Naive B cell (primary cell): ENCODE measurements around the gene CBX6. TPM values are rescaled to one million over a fixed set of nuclear protein-coding genes. Genes with fewer than 3 reads are reported as not detected.

Experiments used
- ATAC-seq, 2 donors: fragments of 150-1000 bp; cut with Tn5 transposase; 2 replicates each; pipeline ENCODE4 v1.10.0; 2021; ENCODE audit warnings: low read depth in 2 of 2, mild to moderate bottlenecking in 2 of 2, moderate library complexity in 2 of 2
- DNase-seq: peaks from one replicate; pipeline ENCODE4 v3.0.0; 2022
- H3K27ac Mint-ChIP-seq, 6 donors: one replicate each; pipeline ENCODE4 v1.8.0; 2020 to 2022; ENCODE audit warnings: mild to moderate bottlenecking in 6 of 6, mixed read lengths in 6 of 6, moderate library complexity in 5 of 6, inconsistent platforms in 2 of 6
- H3K27me3 Mint-ChIP-seq, 3 donors: one replicate each; pipeline ENCODE4 v1.8.0; 2021 to 2022; ENCODE audit warnings: mixed read lengths in 3 of 3, mild to moderate bottlenecking in 1 of 3
- H3K36me3 Mint-ChIP-seq, 2 donors: one replicate each; pipeline ENCODE4 v1.8.0; 2020 to 2022; ENCODE audit warnings: mixed read lengths in 2 of 2, inconsistent platforms in 1 of 2, mild to moderate bottlenecking in 1 of 2
- H3K4me1 Mint-ChIP-seq, 3 donors: one replicate each; pipeline ENCODE4 v1.8.0; 2020 to 2022; ENCODE audit warnings: mixed read lengths in 3 of 3, inconsistent platforms in 1 of 3, mild to moderate bottlenecking in 1 of 3, moderate library complexity in 1 of 3
- H3K4me3 Mint-ChIP-seq, 8 donors: one replicate each; pipeline ENCODE4 v1.8.0; 2020 to 2022; ENCODE audit warnings: mild to moderate bottlenecking in 8 of 8, mixed read lengths in 8 of 8, moderate library complexity in 8 of 8, inconsistent platforms in 2 of 8
- H3K9me3 Mint-ChIP-seq, 7 donors: one replicate each; pipeline ENCODE4 v1.8.0; 2020 to 2022; ENCODE audit warnings: mixed read lengths in 7 of 7, mild to moderate bottlenecking in 5 of 7, inconsistent platforms in 2 of 7, moderate library complexity in 1 of 7
- polyA plus RNA-seq, 6 donors: library from polyadenylated mRNA; unstranded; fragments of 300-500 nt; fragmentation: Illumina TruSeq; gene quantifications; one replicate each; pipeline ENCODE4 v1.2.3, GENCODE V29; 2021; ENCODE audit warnings: low read depth in 6 of 6

Gene CBX6
- polyA plus RNA-seq, 6 donors from 2014 or later: 1.1 to 5.0 (median 3.7) TPM

DNA sequence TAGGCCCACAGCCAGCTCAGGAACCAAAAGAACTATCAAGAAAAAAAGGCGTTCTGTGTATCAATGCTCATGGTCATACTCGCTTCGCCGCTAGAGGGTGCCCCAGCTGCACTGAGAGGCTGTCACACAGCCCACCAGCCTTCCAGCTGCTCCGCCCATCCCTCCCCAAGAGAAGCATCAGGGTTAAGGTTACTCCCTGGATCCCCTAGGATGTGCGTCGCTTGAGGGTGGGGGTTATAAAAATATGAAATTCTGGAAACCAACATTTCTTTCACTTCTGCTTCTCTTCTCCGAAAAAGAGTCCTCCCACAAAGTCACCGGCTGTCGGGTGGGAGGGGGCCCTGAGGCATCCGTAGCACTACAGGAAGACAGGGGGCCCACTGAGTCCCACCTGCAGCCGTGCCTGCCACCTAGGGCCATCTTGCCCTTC, 1.7 kb downstream of the CBX6 start:
- H3K9me3 Mint-ChIP-seq: no peaks in the 10 kb centered on the region
- no peaks in the 10 kb centered on the region for H3K36me3 Mint-ChIP-seq
- peak overlapping the region; percentile 79 to 95 (median 91) for H3K4me3 Mint-ChIP-seq
- DNase-seq (peak; percentile 80), ATAC-seq (peak; percentile 57 to 60)
- H3K4me1 Mint-ChIP-seq: peaks cover 28 to 44% (median 41%) of the 10 kb centered on the region in 3 donors
- peak overlapping the region in 5 of 6 donors; percentile 58 to 95 (median 72) for H3K27ac Mint-ChIP-seq
- H3K27me3 Mint-ChIP-seq: peaks cover 6 to 17% (median 16%) of the 10 kb centered on the region in 3 donors

DNA sequence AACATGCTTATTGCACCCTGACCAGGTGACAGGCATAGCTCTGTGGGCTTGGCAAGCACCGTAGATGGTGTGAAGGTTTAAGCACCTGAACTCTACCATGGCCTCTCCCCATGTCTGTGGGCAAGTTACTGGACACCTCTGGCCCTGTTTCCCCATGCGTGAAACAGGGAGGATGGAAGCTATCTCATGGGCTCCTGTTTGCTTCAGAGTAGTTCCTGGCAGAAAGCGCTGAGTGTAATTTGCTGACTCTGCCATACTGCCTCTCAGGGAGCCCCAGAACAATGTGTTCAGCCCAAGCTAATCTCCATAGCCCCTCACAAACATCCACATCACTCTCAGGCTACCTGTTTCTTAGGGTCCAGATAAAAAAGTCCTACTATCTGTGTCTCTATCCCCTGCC, 2.4 kb downstream of the CBX6 start:
- Mint-ChIP-seq H3K4me3 (peak overlapping the region in 2 of 8 donors; percentile 61 to 89), H3K4me1 (peaks cover 28 to 44% (median 41%) of the 10 kb centered on the region in 3 donors), H3K27ac (peak overlapping the region in 4 of 6 donors; percentile 60 to 95 (median 82)), H3K9me3 (no peaks in the 10 kb centered on the region), H3K36me3 (no peaks in the 10 kb centered on the region), H3K27me3 (peaks cover 0 to 10% (median 10%) of the 10 kb centered on the region in 3 donors)
- no peak for DNase-seq
- no peak for ATAC-seq

DNA sequence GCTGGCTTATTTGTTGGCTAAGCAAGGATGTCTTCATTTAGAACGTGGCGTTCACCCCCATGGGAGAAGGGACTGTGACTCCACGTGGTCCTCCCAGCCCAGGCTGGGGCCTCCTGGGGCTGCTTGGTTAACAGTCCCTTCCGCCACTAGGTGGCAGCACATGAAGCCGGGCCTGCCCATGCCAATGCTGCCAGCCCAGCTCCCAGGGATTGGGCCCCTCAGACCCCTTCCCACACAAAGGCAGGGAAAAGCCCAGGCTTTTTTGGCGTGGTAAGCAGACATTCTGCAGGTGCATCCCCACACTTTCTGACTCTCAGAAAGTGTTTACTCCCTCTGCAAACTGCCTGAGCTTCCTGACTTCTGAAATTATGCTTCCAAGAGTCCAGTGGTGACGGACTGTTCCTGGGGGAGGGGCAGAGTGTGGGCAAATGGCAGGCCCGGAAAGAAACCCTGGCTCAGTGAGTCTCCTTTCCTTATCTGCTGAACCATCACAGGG, 3.1 kb downstream of the CBX6 start:
- H3K27me3 Mint-ChIP-seq: peaks cover 0 to 5% (median 3%) of the 10 kb centered on the region in 3 donors
- peak overlapping the region in 1 of 6 donors; percentile 29 for H3K27ac Mint-ChIP-seq
- H3K4me1 Mint-ChIP-seq: peaks cover 31 to 44% (median 44%) of the 10 kb centered on the region in 3 donors
- peak overlapping the region in 2 of 8 donors; percentile 29 to 89 for H3K4me3 Mint-ChIP-seq
- no peaks in the 10 kb centered on the region for H3K36me3 Mint-ChIP-seq
- peak; percentile 35 for ATAC-seq
- no peaks in the 10 kb centered on the region for H3K9me3 Mint-ChIP-seq
- DNase-seq: peak; percentile 71

DNA sequence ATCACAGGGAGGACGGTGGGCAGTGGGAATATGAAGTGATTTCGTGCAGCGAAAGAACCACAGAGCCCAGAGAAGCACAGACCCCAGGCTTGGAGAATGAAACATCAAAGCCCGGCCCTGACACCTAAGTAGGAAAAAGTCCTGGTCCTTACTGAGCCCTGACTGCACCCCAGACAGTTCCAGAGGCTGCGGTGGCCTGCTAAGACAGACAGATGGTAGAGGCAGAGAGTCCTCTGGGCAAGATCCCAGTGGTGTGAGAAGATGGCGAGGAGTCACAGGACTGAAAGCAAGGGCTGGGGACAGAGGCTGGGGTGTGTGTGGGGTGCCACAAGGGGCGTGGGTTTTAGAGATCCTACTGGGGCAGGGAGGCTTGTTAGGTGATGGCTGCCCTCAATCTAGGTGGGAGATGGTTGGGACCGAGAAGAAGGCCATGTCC, 3.7 kb downstream of the CBX6 start:
- H3K4me1 Mint-ChIP-seq: peaks cover 30 to 44% (median 39%) of the 10 kb centered on the region in 3 donors
- H3K27ac Mint-ChIP-seq: peak overlapping the region in 2 of 6 donors; percentile 26 to 33
- H3K27me3 Mint-ChIP-seq: no peaks in the 10 kb centered on the region
- no peaks in the 10 kb centered on the region for H3K9me3 Mint-ChIP-seq
- peak overlapping the region in 4 of 8 donors; percentile 1 to 59 (median 57) for H3K4me3 Mint-ChIP-seq
- DNase-seq: no peak
- H3K36me3 Mint-ChIP-seq: no peaks in the 10 kb centered on the region
- ATAC-seq: no peak

DNA sequence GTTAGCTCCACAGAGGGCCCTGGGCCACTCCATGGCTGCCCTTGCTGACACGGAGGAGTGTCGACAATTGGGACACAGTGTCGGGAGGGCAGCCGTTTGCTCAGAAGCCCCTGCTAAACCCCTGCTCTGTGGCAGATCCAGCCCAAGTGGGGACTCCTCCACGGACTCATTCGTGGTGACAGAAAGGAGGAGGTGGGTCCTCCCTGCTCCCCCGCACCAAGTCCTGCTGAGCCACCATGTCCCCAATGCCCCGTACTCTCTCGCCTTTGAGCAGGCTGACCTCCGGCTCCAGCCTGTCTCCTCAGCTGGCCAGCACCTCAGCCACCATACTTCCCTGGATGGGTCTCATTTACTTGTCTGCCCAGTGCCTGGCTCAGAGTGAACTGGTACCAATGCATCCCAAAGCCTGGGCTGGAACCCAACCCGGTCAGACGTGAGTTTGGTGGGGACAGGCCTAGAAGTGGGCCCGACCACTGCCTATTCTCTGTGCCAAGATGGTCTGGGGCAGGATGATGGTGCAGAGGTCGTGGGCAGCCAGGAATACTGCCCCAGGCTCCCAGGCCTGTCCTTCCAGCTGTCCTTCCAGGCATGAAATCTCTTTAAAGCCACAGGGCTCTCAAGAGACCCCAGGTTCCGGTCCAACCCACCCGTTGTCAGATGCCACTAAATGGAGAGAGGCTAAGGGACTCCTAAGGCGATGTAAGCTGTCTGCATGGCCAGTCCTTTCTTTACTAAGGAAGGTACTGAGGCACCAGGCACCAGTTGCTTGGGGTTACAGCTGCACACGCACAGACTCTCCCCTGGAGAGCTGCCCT, 4.3 kb downstream of the CBX6 start:
- Mint-ChIP-seq H3K4me3 (peak overlapping the region in 1 of 8 donors; percentile 1), H3K27ac (peak overlapping the region in 3 of 6 donors; percentile 26 to 44 (median 41)), H3K9me3 (no peaks in the 10 kb centered on the region), H3K4me1 (peaks cover 33 to 40% (median 36%) of the 10 kb centered on the region in 3 donors), H3K36me3 (no peaks in the 10 kb centered on the region), H3K27me3 (no peaks in the 10 kb centered on the region)
- ATAC-seq (no peak), DNase-seq (no peak)

DNA sequence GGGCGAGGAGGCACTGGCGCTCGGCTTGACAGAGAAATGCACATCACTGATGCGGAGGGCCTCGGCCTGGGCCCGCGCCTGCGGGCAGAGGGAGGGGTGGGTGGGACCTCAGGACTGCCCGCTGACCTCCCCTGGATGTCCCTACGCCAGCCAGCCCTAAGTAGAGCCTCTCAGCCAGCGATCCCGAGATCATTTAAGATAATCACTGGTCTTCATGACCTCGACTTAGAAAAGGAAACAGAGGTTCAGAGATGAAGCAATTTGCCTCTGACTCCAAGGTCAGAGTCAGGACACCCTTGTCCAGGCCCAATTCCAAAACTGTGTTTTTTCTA, 4.9 kb downstream of the CBX6 start:
- DNase-seq (no peak), ATAC-seq (no peak)
- Mint-ChIP-seq H3K9me3 (no peaks in the 10 kb centered on the region), H3K27ac (no peak overlapping the region), H3K4me1 (peaks cover 34 to 36% (median 36%) of the 10 kb centered on the region in 3 donors), H3K36me3 (no peaks in the 10 kb centered on the region), H3K4me3 (no peak overlapping the region), H3K27me3 (no peaks in the 10 kb centered on the region)

DNA sequence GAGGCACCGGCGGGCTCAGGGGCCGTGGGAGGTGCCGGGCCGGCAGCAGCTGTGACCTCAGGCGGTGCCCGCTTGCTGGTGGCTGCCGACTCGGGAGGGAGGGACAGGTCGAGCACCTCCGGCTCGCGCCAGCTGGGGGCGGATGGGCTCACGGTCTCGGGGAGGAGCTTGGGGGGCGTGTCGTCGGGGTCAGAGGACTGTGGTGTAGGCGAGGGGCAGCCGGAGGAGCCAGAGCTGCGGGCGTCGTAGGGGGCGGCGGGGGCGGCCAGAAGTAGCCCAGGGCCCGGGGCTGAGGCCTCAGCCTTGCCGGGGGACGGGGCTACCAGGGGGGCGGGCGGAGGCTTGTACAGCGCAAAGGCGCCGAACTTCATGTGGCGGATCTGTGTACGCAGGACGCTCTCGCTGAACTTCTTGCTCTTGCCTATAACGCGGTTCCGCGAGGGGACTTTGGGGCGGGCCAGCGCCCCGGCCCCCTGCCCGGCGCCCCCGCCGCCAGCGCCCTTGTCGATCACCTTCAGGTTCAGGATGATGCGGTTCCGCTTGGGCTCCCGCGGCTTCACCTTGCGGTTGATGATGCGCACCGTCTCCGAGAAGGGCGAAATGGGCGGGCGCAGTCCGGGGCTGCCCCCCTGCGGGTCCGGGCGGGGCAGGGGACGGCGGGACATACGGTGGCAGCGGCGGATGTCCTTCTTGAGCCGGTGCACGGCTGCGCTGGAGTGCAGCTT, 5.5 kb downstream of the CBX6 start:
- no peaks in the 10 kb centered on the region for H3K9me3 Mint-ChIP-seq
- ATAC-seq (no peak), DNase-seq (no peak)
- H3K27me3 Mint-ChIP-seq: no peaks in the 10 kb centered on the region
- peaks cover 33 to 39% (median 36%) of the 10 kb centered on the region in 3 donors for H3K4me1 Mint-ChIP-seq
- no peak overlapping the region for H3K27ac Mint-ChIP-seq
- no peaks in the 10 kb centered on the region for H3K36me3 Mint-ChIP-seq
- no peak overlapping the region for H3K4me3 Mint-ChIP-seq

DNA sequence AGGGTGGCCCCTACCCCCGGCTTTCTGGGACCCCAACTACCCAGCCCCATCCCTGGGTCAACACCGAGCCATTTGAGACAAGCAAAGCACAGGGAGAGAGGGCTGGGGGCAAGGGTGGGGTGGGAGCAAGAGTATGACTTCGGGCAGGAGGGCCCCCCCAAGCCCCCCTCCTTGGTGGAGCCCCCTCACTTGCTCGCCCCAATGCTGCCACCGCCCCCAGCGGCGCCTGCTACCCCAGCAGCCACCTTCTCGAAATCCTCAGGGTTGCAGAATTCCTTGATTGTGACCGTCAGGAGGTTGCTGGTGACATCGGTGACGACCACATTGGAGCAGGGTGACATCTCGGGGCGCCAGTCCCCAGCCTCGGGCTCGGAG, 6.0 kb downstream of the CBX6 start:
- ATAC-seq (no peak), DNase-seq (no peak)
- Mint-ChIP-seq H3K27ac (no peak overlapping the region), H3K4me3 (no peak overlapping the region), H3K27me3 (no peaks in the 10 kb centered on the region), H3K36me3 (no peaks in the 10 kb centered on the region), H3K9me3 (no peaks in the 10 kb centered on the region), H3K4me1 (peaks cover 30 to 34% (median 34%) of the 10 kb centered on the region in 3 donors)

DNA sequence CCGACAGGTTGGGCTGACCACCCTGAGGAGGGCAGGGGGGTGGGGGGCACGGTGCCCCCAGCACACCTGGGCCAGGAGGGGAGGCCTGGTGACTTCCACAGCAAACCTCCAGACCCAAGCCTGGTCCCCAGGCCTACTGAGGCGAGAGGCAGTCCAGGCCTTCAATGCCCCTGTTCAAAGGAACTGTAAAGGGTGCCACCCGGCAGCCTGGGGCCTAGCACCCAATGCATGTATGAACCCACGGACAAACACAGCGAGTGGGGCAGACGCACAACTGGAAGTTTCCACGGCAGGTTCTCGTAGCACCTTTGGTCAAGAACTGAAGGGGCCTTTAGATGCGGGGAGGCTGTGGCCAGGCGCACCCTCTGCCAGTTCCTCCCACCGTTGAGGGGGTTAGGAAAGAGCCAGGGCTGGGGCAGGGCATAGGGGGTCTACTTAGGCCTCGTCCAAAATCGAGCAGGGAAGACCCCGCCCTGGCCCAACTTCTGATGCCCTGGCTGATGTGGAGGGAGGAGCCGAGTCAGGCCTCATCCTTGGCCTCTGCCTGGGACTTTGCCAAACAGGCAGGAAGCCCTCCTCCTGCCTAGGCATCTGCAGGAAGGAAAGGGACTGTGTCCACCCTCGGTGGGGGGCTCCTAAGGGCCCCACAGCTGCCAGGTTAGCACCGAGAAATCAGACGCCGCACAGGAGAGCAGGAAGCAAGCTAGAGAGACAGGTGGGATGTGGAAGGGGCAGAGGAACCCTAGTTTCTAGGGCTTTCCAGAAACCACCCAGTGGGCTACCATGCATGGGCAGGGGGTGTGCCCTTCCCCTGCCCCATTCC, 6.6 kb downstream of the CBX6 start:
- no peaks in the 10 kb centered on the region for H3K36me3 Mint-ChIP-seq
- H3K27ac Mint-ChIP-seq: peak overlapping the region in 1 of 6 donors; percentile 14
- no peaks in the 10 kb centered on the region for H3K27me3 Mint-ChIP-seq
- DNase-seq (no peak), ATAC-seq (no peak)
- no peak overlapping the region for H3K4me3 Mint-ChIP-seq
- H3K4me1 Mint-ChIP-seq: peaks cover 24 to 28% (median 28%) of the 10 kb centered on the region in 3 donors
- H3K9me3 Mint-ChIP-seq: no peaks in the 10 kb centered on the region

DNA sequence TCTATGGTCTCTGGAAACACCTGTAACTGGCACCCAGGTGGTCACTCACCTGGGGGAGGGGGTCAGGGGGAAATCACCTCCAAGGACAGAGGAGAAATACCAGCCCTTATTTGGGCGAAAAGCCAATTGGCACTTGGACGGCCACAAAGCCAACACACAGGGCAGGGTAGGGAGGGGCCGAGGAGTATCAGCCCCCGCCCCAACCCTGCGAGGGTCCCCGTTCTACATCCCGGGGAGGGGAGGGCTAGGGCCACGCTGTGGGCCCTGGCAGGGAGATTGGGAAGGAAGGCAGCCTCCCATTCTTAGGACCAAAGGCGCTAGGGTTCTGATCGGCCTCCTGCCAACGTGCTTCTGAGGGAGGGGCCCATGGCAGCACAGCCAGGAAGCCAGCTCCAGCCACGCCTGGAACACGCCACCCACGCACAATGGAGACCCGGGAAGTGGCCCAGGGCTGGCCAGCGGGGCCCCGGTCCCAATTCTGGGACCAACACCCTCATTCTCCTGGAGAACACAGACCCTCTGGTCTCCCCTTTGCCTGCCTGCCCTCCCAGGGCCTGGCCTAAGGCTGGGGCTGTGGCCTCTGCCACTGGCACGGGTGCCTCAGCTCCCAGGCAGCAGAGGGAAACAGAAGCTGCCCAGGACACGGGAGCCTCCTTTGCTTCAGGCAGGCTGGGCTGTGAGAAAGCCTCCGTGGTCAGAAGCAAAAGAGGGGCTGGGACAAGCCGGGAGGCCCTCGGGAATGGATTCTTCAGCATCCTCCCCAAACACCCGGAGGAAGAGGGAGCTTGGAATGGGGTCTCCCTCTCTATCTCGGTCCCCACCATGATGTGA, 7.4 kb downstream of the CBX6 start:
- Mint-ChIP-seq H3K4me1 (peaks cover 20 to 22% (median 22%) of the 10 kb centered on the region in 3 donors), H3K36me3 (no peaks in the 10 kb centered on the region), H3K27me3 (no peaks in the 10 kb centered on the region), H3K9me3 (no peaks in the 10 kb centered on the region), H3K27ac (peak overlapping the region in 1 of 6 donors; percentile 65), H3K4me3 (no peak overlapping the region)
- DNase-seq: no peak
- ATAC-seq: no peak

DNA sequence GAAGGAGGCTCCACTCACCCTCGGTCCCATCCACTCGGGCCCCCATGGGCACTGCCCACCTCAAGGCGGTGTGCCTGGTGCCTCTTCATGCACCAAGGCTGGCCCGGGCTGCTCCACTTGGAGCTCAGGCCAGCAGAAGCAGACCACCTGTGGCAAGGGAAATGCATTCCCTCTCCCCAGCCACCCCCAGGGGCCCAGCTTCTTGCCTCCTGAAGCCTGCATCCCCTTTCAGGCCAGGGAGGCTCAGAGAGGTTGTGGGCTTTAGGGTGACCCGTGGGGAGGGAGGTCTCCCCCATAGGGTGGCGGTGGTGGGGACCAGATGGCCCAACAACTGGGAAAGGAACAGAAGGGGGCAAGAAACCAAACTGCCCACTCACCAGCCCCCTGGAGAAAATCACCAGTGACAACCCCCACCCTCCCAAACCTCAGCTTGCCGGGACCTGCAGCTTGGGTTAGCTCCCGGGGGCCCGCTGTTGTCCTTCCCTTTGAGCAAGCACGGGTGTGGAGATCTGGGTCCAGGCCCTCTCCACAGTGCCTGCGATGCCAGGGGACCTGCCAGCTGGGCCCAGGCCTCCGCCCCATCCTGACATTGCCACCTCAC, 8.4 kb downstream of the CBX6 start:
- ATAC-seq: no peak

More for the DNA sequence above, 8.4 kb downstream of the CBX6 start:
- peak overlapping the region in 1 of 8 donors; percentile 66 for H3K4me3 Mint-ChIP-seq
- H3K36me3 Mint-ChIP-seq: no peaks in the 10 kb centered on the region
- peaks cover 0 to under 1% (median 0%) of the 10 kb centered on the region in 3 donors for H3K27me3 Mint-ChIP-seq
- no peak for DNase-seq
- peak overlapping the region in 1 of 6 donors; percentile 65 for H3K27ac Mint-ChIP-seq
- no peaks in the 10 kb centered on the region for H3K9me3 Mint-ChIP-seq
- H3K4me1 Mint-ChIP-seq: peaks cover 11 to 22% (median 20%) of the 10 kb centered on the region in 3 donors
